ENCODE data around the gene BTRC.

DNA sequence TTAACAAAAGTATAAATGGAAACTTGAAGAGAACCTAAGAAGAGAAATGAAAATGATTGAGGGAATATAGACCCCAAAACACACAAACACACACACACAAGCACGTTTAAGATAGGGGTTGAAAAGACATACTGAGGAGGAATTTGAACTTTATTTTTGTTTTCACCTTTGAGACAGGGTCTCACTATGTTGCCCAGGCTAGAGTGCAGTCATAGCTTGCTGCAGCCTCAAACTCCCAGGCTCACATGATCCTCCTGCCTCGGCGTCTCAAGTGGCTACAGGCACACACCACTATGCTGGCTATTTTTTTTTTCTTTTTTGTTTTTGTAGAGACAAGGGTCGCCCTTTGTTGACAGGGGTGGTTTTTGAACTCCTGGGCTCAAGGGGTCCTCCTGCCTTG, 4.0 kb downstream of the BTRC start:
- no peak for TF ChIP-seq FOXM1 (IDR thresholded peaks at IDR 0.05; ENCODE audit: borderline replicate concordance)
- no peak for TF ChIP-seq ELF4 (IDR thresholded peaks at IDR 0.05)
- no peak for TF ChIP-seq FOXK2 (IDR thresholded peaks at IDR 0.05)
- no peak for TF ChIP-seq FOXA1 (IDR thresholded peaks at IDR 0.05)
- no peak for TF ChIP-seq ZNF384 (IDR thresholded peaks at IDR 0.05)
- TF ChIP-seq TARDBP (IDR thresholded peaks at IDR 0.05): no peak
